ENCODE data around the gene NR1H3. TPM values are rescaled to one million over a fixed set of nuclear protein-coding genes. Genes with fewer than 3 reads are reported as not detected.
"Not testable (repeated sequence)": the region's sequence is repeated elsewhere in the genome, so short reads cannot be mapped to it uniquely, and the experiment has no call there.

The NR1H3 gene
- total and polyA plus RNA-seq, 2 of the 4 experiments (the other 2 are of a cell fraction), result 9.1 to 13.6 TPM

DNA sequence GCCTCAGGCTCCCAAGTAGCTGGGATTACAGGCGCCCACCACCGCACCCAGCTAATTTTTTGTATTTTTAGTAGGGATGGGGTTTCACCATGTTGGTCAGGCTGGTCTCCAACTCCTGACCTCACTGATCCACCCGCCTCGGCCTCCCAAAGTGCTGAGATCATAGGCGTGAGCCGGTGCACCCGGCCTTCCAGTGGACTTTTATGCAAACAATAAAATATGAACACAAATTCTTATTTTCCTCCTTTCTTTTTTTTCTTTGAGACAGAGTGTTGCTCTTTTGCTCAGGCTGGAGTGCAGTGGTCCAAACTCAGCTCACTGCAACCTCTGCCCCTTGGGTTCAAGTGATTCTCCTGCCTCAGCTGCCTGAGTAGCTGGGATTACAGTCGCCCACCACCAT lies 58.7 kb downstream of the NR1H3 start:
- H2AK9ac ChIP-seq (replicated peaks; ENCODE audit: low read depth, low read length, poor library complexity); ATAC-seq (ENCODE audit: low read depth); H3K9me1 ChIP-seq (ENCODE audit: insufficient read depth, low read length); H2BK120ac ChIP-seq (ENCODE audit: low read depth, low read length); H2AFZ ChIP-seq (replicated peaks; ENCODE audit: low read length, poor library complexity); H2BK5ac ChIP-seq (ENCODE audit: low read depth, low read length, poor library complexity, severe bottlenecking); H4K91ac ChIP-seq (ENCODE audit: insufficient read depth, low read depth, low read length); H3K9me3 ChIP-seq (ENCODE audit: control insufficient read depth, insufficient read depth, low read length); H3K27ac ChIP-seq (ENCODE audit: insufficient read depth, low read length); H2BK15ac ChIP-seq (ENCODE audit: low read depth, low read length); H3K4me3 ChIP-seq (ENCODE audit: insufficient read depth, low read depth, low read length); POLR2A ChIA-PET (ENCODE audit: unreplicated experiment); BruUV-seq (replicated peaks); H3K56ac ChIP-seq (ENCODE audit: extremely low read depth, insufficient read depth, low read length); H3K23ac ChIP-seq (ENCODE audit: low read depth, low read length); H3K4me1 ChIP-seq (ENCODE audit: control insufficient read depth, insufficient read depth, low read length); H3K18ac ChIP-seq (ENCODE audit: low read depth, low read length); H3K79me1 ChIP-seq (ENCODE audit: low read depth in 1 of 2, low read length in 2 of 2); H3K14ac ChIP-seq (replicated peaks; ENCODE audit: low read depth, low read length); H2BK20ac ChIP-seq (ENCODE audit: low read depth, low read length); H4K8ac ChIP-seq (ENCODE audit: low read depth in 2 of 2, low read length in 2 of 2); dilution Hi-C loops (cut with HindIII; ENCODE audit: low sequenced_read_pairs, unreplicated experiment); H3K4me2 ChIP-seq (ENCODE audit: low read depth, low read length); in situ Hi-C loops (cut with MboI; ENCODE audit: low sequenced_read_pairs); DNase-seq; CTCF ChIA-PET; H3K9ac ChIP-seq (ENCODE audit: low read depth, low read length); H4K5ac ChIP-seq (ENCODE audit: low read depth, low read length); H2AK5ac ChIP-seq (ENCODE audit: low read depth, low read length); H3K27me3 ChIP-seq (ENCODE audit: control insufficient read depth, insufficient read depth, low read length); H3K4ac ChIP-seq (ENCODE audit: low read depth, low read length); H4K20me1 ChIP-seq (ENCODE audit: insufficient read depth, low read length): not testable (repeated sequence)
- intact Hi-C loops (cut with micrococcal nuclease), result loop anchor here (5.0 kb wide), 1 partner anchor 39 kb away; no protein-coding TSS in a partner anchor
- WGBS, 2 experiments (ENCODE audit: extremely low coverage in 2 of 2, insufficient read length in 1 of 2), result no CpG with 5 or more reads among the region's 8 CpGs
- peaks cover 16% of the 10 kb centered on the region for H3K36me3 ChIP-seq (ENCODE audit: control insufficient read depth, insufficient read depth, low read length)
